Transverse colon (tissue), 4 donors: ENCODE results near the gene RIPPLY2.

Source experiments
- EP300 ChIP-seq: sonication (generic); formaldehyde crosslinking; IDR thresholded peaks from one replicate; pipeline ENCODE4 v1.6.1; 2017; ENCODE audit warnings: antibody characterized with exemption, low read depth
- POLR2A ChIP-seq: fragments of 450-650 bp; IDR thresholded peaks from one replicate; pipeline ENCODE4 v1.6.1; 2016; ENCODE audit warnings: antibody characterized with exemption, mild to moderate bottlenecking, moderate library complexity
- POLR2AphosphoS5 ChIP-seq, 3 donors: sonication (generic); formaldehyde crosslinking; IDR thresholded peaks; one replicate each; pipeline ENCODE4 v1.6.1; 2016; ENCODE audit warnings: antibody characterized with exemption in 3 of 3
- TF ChIP-seq, protein P1 (sequence below), 5 experiments: fragments of 200-600 bp in 3 of 5; fragments of 450-650 bp in 2 of 5; sonication (generic) in 3 of 5; IDR thresholded peaks; 1 replicate in 2 of 5; 2 replicates in 3 of 5; pipeline ENCODE4 v1.5.1; 2016 to 2017; ENCODE audit warnings: antibody characterized with exemption in 5 of 5, inconsistent platforms in 3 of 5, mild to moderate bottlenecking in 2 of 5, moderate library complexity in 1 of 5

DNA sequence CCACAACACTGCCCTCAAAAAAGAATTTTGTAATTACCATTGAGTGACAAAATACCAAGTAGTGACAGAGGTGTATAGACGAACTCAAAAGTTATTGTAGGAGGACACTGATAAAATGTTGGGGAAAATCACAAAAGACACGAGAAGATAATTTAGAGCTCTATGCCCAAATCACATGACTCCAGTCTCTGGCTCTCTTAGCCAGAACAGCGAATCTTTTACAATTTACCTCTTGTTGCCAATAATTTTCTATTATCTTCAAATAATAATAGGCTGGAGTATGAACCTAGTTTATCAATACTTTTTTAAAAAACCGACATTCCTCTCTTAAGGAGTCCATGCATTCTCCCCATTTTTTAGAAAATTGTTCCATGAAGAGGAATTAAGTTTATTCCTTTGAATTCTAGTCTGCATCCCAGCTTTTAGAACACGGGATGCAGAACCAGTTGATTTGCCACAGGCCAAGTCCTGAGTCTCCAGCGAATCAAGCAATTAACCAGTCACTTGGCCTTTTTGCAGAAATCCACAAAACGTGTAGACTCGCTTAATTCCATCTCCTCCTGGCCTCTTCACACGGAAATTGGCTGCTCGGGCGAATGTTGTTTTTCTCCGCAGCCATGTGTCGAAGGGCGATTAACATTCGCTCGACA, 507 bp upstream of the RIPPLY2 start:
- TF ChIP-seq, protein P1, sequence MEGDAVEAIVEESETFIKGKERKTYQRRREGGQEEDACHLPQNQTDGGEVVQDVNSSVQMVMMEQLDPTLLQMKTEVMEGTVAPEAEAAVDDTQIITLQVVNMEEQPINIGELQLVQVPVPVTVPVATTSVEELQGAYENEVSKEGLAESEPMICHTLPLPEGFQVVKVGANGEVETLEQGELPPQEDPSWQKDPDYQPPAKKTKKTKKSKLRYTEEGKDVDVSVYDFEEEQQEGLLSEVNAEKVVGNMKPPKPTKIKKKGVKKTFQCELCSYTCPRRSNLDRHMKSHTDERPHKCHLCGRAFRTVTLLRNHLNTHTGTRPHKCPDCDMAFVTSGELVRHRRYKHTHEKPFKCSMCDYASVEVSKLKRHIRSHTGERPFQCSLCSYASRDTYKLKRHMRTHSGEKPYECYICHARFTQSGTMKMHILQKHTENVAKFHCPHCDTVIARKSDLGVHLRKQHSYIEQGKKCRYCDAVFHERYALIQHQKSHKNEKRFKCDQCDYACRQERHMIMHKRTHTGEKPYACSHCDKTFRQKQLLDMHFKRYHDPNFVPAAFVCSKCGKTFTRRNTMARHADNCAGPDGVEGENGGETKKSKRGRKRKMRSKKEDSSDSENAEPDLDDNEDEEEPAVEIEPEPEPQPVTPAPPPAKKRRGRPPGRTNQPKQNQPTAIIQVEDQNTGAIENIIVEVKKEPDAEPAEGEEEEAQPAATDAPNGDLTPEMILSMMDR (IDR thresholded peaks at IDR 0.05), result no peak
- TF ChIP-seq POLR2A, result no peak
- no peak for TF ChIP-seq POLR2AphosphoS5 (IDR thresholded peaks at IDR 0.05)
- no peak for TF ChIP-seq EP300
